WTC11 (cell line): ENCODE data around the gene TMEFF2. TPM values are rescaled to one million over a fixed set of nuclear protein-coding genes. Genes with fewer than 3 reads are reported as not detected.

ENCODE experiments used
- ATAC-seq: fragments of 200-7000 bp; cut with Tn5 transposase; 2 replicates; pipeline ENCODE4 v1.10.0; 2021; ENCODE audit warnings: mild to moderate bottlenecking, moderate library complexity
- CTCF ChIA-PET: fragments of 300-600 bp; sonication (Branson Sonifier 250); formaldehyde crosslinking; loops from one replicate; lab custom pipeline; 2021; ENCODE audit warnings: antibody characterized with exemption; lab: Charles Lee
- POLR2A ChIA-PET: fragments of 350-600 bp; sonication (Branson Sonifier 250); formaldehyde crosslinking; loops from one replicate; lab custom pipeline; 2021; ENCODE audit warnings: antibody characterized with exemption; lab: Charles Lee
- DNase-seq: peaks from one replicate; pipeline ENCODE4 v3.0.0; 2021; ENCODE audit warnings: low spot score
- H3K27ac Mint-ChIP-seq: 2 replicates; pipeline ENCODE4 v1.8.0; 2021; ENCODE audit warnings: mixed read lengths
- H3K27me3 Mint-ChIP-seq: 2 replicates; pipeline ENCODE4 v1.8.0; 2021; ENCODE audit warnings: low read depth, mild to moderate bottlenecking, moderate library complexity, mixed read lengths
- H3K36me3 Mint-ChIP-seq: 2 replicates; pipeline ENCODE4 v1.8.0; 2021; ENCODE audit warnings: mixed read lengths
- H3K4me1 Mint-ChIP-seq: 2 replicates; pipeline ENCODE4 v1.8.0; 2022; ENCODE audit warnings: mixed read lengths
- H3K4me3 Mint-ChIP-seq: 2 replicates; pipeline ENCODE4 v1.8.0; 2021; ENCODE audit warnings: mild to moderate bottlenecking, moderate library complexity, mixed read lengths
- H3K9me3 Mint-ChIP-seq: 2 replicates; pipeline ENCODE4 v1.8.0; 2021; ENCODE audit warnings: mixed read lengths
- ATF2 ChIP-seq: sonication (generic); formaldehyde crosslinking; IDR thresholded peaks from 2 replicates; pipeline ENCODE4 v1.8.1; 2022; ENCODE audit warnings: low read depth, missing genetic modification reagents, borderline replicate concordance
- ATF3 ChIP-seq: sonication (generic); formaldehyde crosslinking; conservative IDR thresholded peaks from 2 replicates; pipeline ENCODE4 v1.8.1; 2022; ENCODE audit warnings: mild to moderate bottlenecking, missing genetic modification reagents
- CDX4 ChIP-seq: fragments of 250-450 bp; sonication (Bioruptor Pico); IDR thresholded peaks from 2 replicates; pipeline ENCODE4 v1.9.0; 2021; ENCODE audit warnings: moderate library complexity, mild to moderate bottlenecking, inconsistent platforms, borderline replicate concordance
- E2F1 ChIP-seq: sonication (generic); formaldehyde crosslinking; IDR thresholded peaks from 2 replicates; pipeline ENCODE4 v1.8.0; 2022; ENCODE audit warnings: mild to moderate bottlenecking, missing genetic modification reagents
- GABPB1 ChIP-seq: sonication (generic); formaldehyde crosslinking; IDR thresholded peaks from 2 replicates; pipeline ENCODE4 v1.8.1; 2023; ENCODE audit warnings: mild to moderate bottlenecking, missing genetic modification reagents
- GRHL2 ChIP-seq: fragments of 250-450 bp; sonication (Bioruptor Pico); IDR thresholded peaks from 2 replicates; pipeline ENCODE4 v1.8.0; 2022; ENCODE audit warnings: mild to moderate bottlenecking, moderate library complexity; ENCODE audit not compliant: insufficient replicate concordance, severe bottlenecking
- KAT7 ChIP-seq: sonication (generic); formaldehyde crosslinking; IDR thresholded peaks from 2 replicates; pipeline ENCODE4 v1.8.1; 2023; ENCODE audit warnings: missing genetic modification reagents, mild to moderate bottlenecking, borderline replicate concordance
- MYBL2 ChIP-seq: sonication (generic); formaldehyde crosslinking; IDR thresholded peaks from 2 replicates; pipeline ENCODE4 v1.8.1; 2023; ENCODE audit warnings: mild to moderate bottlenecking, moderate library complexity, missing genetic modification reagents
- NR1H2 ChIP-seq: sonication (generic); formaldehyde crosslinking; IDR thresholded peaks from 2 replicates; pipeline ENCODE4 v1.9.0; 2021; ENCODE audit warnings: mild to moderate bottlenecking, moderate library complexity, missing genetic modification reagents
- NR3C1 ChIP-seq: sonication (generic); formaldehyde crosslinking; conservative IDR thresholded peaks from 2 replicates; pipeline ENCODE4 v1.8.1; 2023; ENCODE audit warnings: low read depth, mild to moderate bottlenecking, missing genetic modification reagents
- OVOL2 ChIP-seq: fragments of 250-450 bp; sonication (Bioruptor Pico); IDR thresholded peaks from 2 replicates; pipeline ENCODE4 v1.9.0; 2021; ENCODE audit warnings: mild to moderate bottlenecking, borderline replicate concordance
- PRDM15 ChIP-seq: sonication (generic); formaldehyde crosslinking; IDR thresholded peaks from 2 replicates; pipeline ENCODE4 v1.8.0; 2022; ENCODE audit warnings: missing genetic modification reagents
- PRRX2 ChIP-seq: fragments of 250-450 bp; sonication (Bioruptor Pico); IDR thresholded peaks from 2 replicates; pipeline ENCODE4 v1.8.0; 2021; ENCODE audit warnings: mild to moderate bottlenecking
- SMAD4 ChIP-seq: sonication (generic); formaldehyde crosslinking; IDR thresholded peaks from 2 replicates; pipeline ENCODE4 v1.8.0; 2022; ENCODE audit warnings: mild to moderate bottlenecking, missing genetic modification reagents
- STAT6 ChIP-seq: sonication (generic); formaldehyde crosslinking; conservative IDR thresholded peaks from 2 replicates; pipeline ENCODE4 v1.8.1; 2023; ENCODE audit warnings: mild to moderate bottlenecking, low read depth, missing genetic modification reagents, moderate library complexity
- TCF7 ChIP-seq: sonication (generic); formaldehyde crosslinking; IDR thresholded peaks from 2 replicates; pipeline ENCODE4 v1.8.0; 2022; ENCODE audit warnings: mild to moderate bottlenecking, low read depth, missing genetic modification reagents, moderate library complexity
- USF2 ChIP-seq: sonication (generic); formaldehyde crosslinking; IDR thresholded peaks from 2 replicates; pipeline ENCODE4 v1.8.1; 2023; ENCODE audit warnings: mild to moderate bottlenecking, missing genetic modification reagents, moderate library complexity
- ZNF138 ChIP-seq: sonication (generic); formaldehyde crosslinking; conservative IDR thresholded peaks from 2 replicates; pipeline ENCODE4 v1.8.1; 2022; ENCODE audit warnings: mild to moderate bottlenecking, moderate library complexity, missing genetic modification reagents
- ZNF281 ChIP-seq: sonication (generic); formaldehyde crosslinking; IDR thresholded peaks from 2 replicates; pipeline ENCODE4 v1.8.0; 2023; ENCODE audit warnings: mild to moderate bottlenecking, missing genetic modification reagents
- ZNF396 ChIP-seq: fragments of 250-450 bp; sonication (Bioruptor Pico); IDR thresholded peaks from 2 replicates; pipeline ENCODE4 v1.8.0; 2021; ENCODE audit warnings: mild to moderate bottlenecking, moderate library complexity, borderline replicate concordance
- ZSCAN18 ChIP-seq: fragments of 250-450 bp; sonication (Bioruptor Pico); IDR thresholded peaks from 2 replicates; pipeline ENCODE4 v2.1.2; 2022; ENCODE audit warnings: mild to moderate bottlenecking, moderate library complexity
- total RNA-seq: library from RNA; stranded (reverse); gene quantifications from 3 replicates; pipeline ENCODE4 v1.2.3, GENCODE V29; 2021

TMEFF2 gene
- total RNA-seq, 1 experiment from 2014 or later: 2.3 TPM

- TF ChIP-seq USF2 (CRISPR knock-in tag): no peak
- no peak for TF ChIP-seq OVOL2 (CRISPR knock-in tag)
- no peak for TF ChIP-seq KAT7 (CRISPR knock-in tag)
- no peak for TF ChIP-seq ZSCAN18 (CRISPR knock-in tag)
- no peak for TF ChIP-seq GABPB1
- no peak for TF ChIP-seq PRDM15 (CRISPR knock-in tag)
Measured at GRCh38 chr2:192016265-192016664, 178.5 kb downstream of the TMEFF2 start (continued).

- DNase-seq (no peak), ATAC-seq (no peak)
- no peak overlapping the region for H3K4me3 Mint-ChIP-seq
- POLR2A ChIA-PET: no interaction called here
- no peaks in the 10 kb centered on the region for H3K36me3 Mint-ChIP-seq
- peak overlapping the region; percentile 10; the same call in 1 of the 2 replicates for H3K27ac Mint-ChIP-seq
- H3K27me3 Mint-ChIP-seq: no peaks in the 10 kb centered on the region
- peaks cover 44% of the 10 kb centered on the region for H3K4me1 Mint-ChIP-seq
- no peaks in the 10 kb centered on the region for H3K9me3 Mint-ChIP-seq
- CTCF ChIA-PET: no interaction called here
- TF ChIP-seq CDX4: no peak
- no peak for TF ChIP-seq NR3C1 (CRISPR knock-in tag)
- TF ChIP-seq E2F1: no peak
- no peak for TF ChIP-seq ZNF138 (CRISPR knock-in tag)
- TF ChIP-seq ATF2 (CRISPR knock-in tag): no peak
- TF ChIP-seq ATF3: no peak
- no peak for TF ChIP-seq GRHL2 (CRISPR knock-in tag)
- no peak for TF ChIP-seq NR1H2 (CRISPR knock-in tag)
- no peak for TF ChIP-seq STAT6
- no peak for TF ChIP-seq SMAD4 (CRISPR knock-in tag)
- no peak for TF ChIP-seq ZNF396 (CRISPR knock-in tag)
- no peak for TF ChIP-seq PRRX2
- TF ChIP-seq ZNF281: no peak
- TF ChIP-seq MYBL2 (CRISPR knock-in tag): no peak
- TF ChIP-seq TCF7 (CRISPR knock-in tag): no peak
Measured at GRCh38 chr2:192013211-192013610, 181.5 kb downstream of the TMEFF2 start.
